BE2C (cell line): Measurements from ENCODE around the gene COMP.
A peak's percentile ranks its signal among the peaks of the same experiment; 100 is the strongest.
"Not testable (repeated sequence)": the region's sequence is repeated elsewhere in the genome, so short reads cannot be mapped to it uniquely, and the experiment has no call there.

Experiments used
- DNase-seq: peaks from one replicate; pipeline ENCODE4 v3.0.0-alpha.2; 2020
- H3K27me3 ChIP-seq: fragments of 250-450 bp; sonication (Bioruptor Pico); 2 replicates; pipeline ENCODE4 v1.5.1; 2020; ENCODE audit warnings: mild to moderate bottlenecking
- H3K36me3 ChIP-seq: fragments of 250-450 bp; sonication (Bioruptor Pico); 2 replicates; pipeline ENCODE4 v1.5.1; 2020; ENCODE audit warnings: mild to moderate bottlenecking
- H3K4me1 ChIP-seq: fragments of 250-450 bp; sonication (Bioruptor Pico); 2 replicates; pipeline ENCODE4 v1.5.1; 2020
- H3K4me3 ChIP-seq: 2 replicates; pipeline ENCODE4 v1.5.1; 2011; ENCODE audit warnings: low read depth, low read length
- H3K9me3 ChIP-seq: fragments of 250-450 bp; sonication (Bioruptor Pico); 2 replicates; pipeline ENCODE4 v1.5.1; 2020
- CTCF ChIP-seq: IDR thresholded peaks from 2 replicates; pipeline ENCODE4 v1.5.1; 2012; ENCODE audit warnings: mild to moderate bottlenecking, low read depth, low read length

Gene COMP

DNA sequence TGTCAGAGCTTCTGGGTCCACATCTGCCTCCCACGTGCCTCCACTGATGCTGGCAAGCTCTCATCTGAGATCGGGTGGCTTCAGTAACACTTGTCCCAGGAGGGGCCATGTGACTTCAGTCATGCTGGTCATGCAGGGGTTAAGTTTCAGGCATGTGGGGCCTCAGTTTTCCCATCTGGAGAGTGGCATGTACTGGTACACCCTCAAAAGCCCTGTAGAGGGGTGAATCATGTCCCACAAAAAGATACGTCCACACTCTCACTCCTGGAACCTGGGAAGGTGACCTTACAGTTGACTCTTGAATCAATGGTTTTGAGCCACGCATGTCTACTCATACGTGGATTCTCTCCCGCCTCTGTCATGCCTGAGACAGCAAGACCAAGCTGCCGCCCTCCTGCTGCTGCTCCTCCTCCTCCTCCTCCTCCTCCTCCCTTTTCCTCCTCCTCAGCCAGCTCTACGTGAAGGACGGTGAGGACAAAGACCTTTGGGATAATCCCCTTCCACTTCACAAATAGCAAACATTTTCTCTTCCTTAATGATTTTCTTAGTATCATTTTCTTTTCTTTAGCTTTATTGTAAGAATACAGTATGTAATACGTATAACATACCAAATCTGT lies 53.7 kb downstream of the COMP start:
- no peak for DNase-seq
- Histone ChIP-seq H3K27me3 (no peaks in the 10 kb centered on the region), H3K9me3 (no peaks in the 10 kb centered on the region), H3K4me1 (peaks cover 51% of the 10 kb centered on the region), H3K4me3 (no peak overlapping the region), H3K36me3 (no peaks in the 10 kb centered on the region)
- TF ChIP-seq CTCF, result no peak

GRCh38 chr19:18736415-18737336 lies 54.4 kb downstream of the COMP start:
- no peak for TF ChIP-seq CTCF
- Histone ChIP-seq H3K9me3 (no peaks in the 10 kb centered on the region), H3K36me3 (no peaks in the 10 kb centered on the region), H3K4me3 (no peak overlapping the region), H3K4me1 (peaks cover 50% of the 10 kb centered on the region), H3K27me3 (no peaks in the 10 kb centered on the region)
- peak; percentile 84 for DNase-seq

- DNase-seq, result no peak
- TF ChIP-seq CTCF, result no peak
- H3K9me3 ChIP-seq, result no peaks in the 10 kb centered on the region
- H3K36me3 ChIP-seq, result no peaks in the 10 kb centered on the region
- H3K4me1 ChIP-seq, result peaks cover 50% of the 10 kb centered on the region
- H3K27me3 ChIP-seq, result no peaks in the 10 kb centered on the region
- H3K4me3 ChIP-seq, result no peak overlapping the region
Observed at GRCh38 chr19:18735752-18736151, 55.4 kb downstream of the COMP start.

DNA sequence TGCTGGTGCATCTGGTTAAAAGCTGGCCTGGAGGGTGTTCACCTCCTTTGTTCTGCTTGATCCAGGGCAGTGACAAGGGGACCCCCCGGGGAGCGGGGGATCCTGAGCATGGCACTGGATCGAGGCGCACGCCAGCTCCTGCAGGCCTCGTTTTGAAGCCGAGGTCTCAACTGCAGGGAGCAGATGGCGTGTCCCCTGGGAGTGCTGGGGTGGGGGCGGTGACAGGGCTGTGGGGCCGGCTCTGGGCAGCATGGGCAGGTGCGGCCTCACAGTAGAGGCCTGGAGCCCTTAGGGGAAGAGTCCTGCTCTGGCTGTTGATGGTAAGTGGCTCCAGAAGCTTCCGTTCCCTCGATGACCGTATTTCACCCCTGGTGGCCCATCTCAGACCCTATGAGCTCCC lies 55.8 kb downstream of the COMP start:
- Histone ChIP-seq H3K36me3 (no peaks in the 10 kb centered on the region), H3K9me3 (no peaks in the 10 kb centered on the region), H3K27me3 (no peaks in the 10 kb centered on the region), H3K4me3 (no peak overlapping the region), H3K4me1 (peaks cover 50% of the 10 kb centered on the region)
- no peak for TF ChIP-seq CTCF
- DNase-seq, result peak; percentile 98

- not testable (repeated sequence) for H3K36me3 ChIP-seq, DNase-seq, H3K9me3 ChIP-seq, H3K27me3 ChIP-seq, H3K4me3 ChIP-seq
- H3K4me1 ChIP-seq, result peaks cover 50% of the 10 kb centered on the region
Observed at GRCh38 chr19:18733762-18734332, 57.3 kb downstream of the COMP start.

- Histone ChIP-seq H3K9me3 (no peaks in the 10 kb centered on the region), H3K36me3 (no peaks in the 10 kb centered on the region), H3K27me3 (no peaks in the 10 kb centered on the region), H3K4me3 (no peak overlapping the region), H3K4me1 (peaks cover 50% of the 10 kb centered on the region)
- DNase-seq, result peak; percentile 93
- no peak for TF ChIP-seq CTCF
Observed at GRCh38 chr19:18733196-18733647, 57.9 kb downstream of the COMP start.
